Measurements from ENCODE around the gene TBX1. TPM values are rescaled to one million over a fixed set of nuclear protein-coding genes. Genes with fewer than 3 reads are reported as not detected.

Gene TBX1
- total RNA-seq, 1 experiment from 2014 or later, result 0.74 TPM

DNA sequence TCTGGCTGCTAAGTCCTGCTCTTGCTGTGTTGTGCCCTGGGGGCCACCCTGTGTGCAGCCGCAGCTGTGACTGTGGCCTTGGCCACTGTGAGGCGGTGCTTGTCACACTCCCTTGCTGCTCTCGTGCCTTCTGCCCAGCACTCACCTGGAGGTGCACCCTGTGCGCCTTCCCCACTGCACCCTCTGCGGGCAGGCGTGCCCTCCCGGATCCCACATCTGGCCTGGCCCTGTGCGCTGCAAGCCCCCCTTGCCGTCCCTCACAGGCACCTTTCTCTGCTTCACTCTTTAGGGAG is 27.2 kb downstream of the TBX1 start:
- intact Hi-C loops (cut with micrococcal nuclease; ENCODE audit: unreplicated experiment), result no loop called here

GRCh38 chr22:19788661-19789225 is 28.2 kb downstream of the TBX1 start:
- H3K4me2 ChIP-seq, result no peak overlapping the region
- no peaks in the 10 kb centered on the region for H3K36me3 ChIP-seq (ENCODE audit: low read depth)
- no TSS peak for BruUV-seq (replicated peaks)
- no peaks in the 10 kb centered on the region for H3F3A ChIP-seq (ENCODE audit: insufficient read depth, low read depth)
- CTCF ChIA-PET, result no interaction called here
- POLR2A ChIA-PET (ENCODE audit: unreplicated experiment), result no interaction called here
- no peaks in the 10 kb centered on the region for H3K9me3 ChIP-seq (ENCODE audit: insufficient read depth, low read depth)
- H3K9me2 ChIP-seq (ENCODE audit: insufficient read depth), result no peaks in the 10 kb centered on the region
- no peak overlapping the region for H3K27ac ChIP-seq
- H2AFZ ChIP-seq, result no peak overlapping the region
- H3K79me2 ChIP-seq (ENCODE audit: low read depth), result no peaks in the 10 kb centered on the region
- no peaks in the 10 kb centered on the region for H4K20me1 ChIP-seq (ENCODE audit: insufficient read depth)
- H3K4me1 ChIP-seq (replicated peaks; ENCODE audit: insufficient read depth), result no peaks in the 10 kb centered on the region
- H3K4me3 ChIP-seq, result no peak overlapping the region
- TF ChIP-seq CTCF (conservative IDR thresholded peaks at IDR 0.05), result no peak
- no peak for TF ChIP-seq EZH2 (IDR thresholded peaks at IDR 0.05; ENCODE audit: low read depth)
- H3K27me3 ChIP-seq (ENCODE audit: insufficient read depth, low read depth), result no peaks in the 10 kb centered on the region
- intact Hi-C loops (cut with micrococcal nuclease; ENCODE audit: unreplicated experiment), result no loop called here
- DNase-seq, result no peak

More for the DNA sequence above, 27.2 kb downstream of the TBX1 start:
- Histone ChIP-seq H3F3A (ENCODE audit: insufficient read depth, low read depth) (no peaks in the 10 kb centered on the region), H3K9me2 (ENCODE audit: insufficient read depth) (no peaks in the 10 kb centered on the region), H3K9me3 (ENCODE audit: insufficient read depth, low read depth) (no peaks in the 10 kb centered on the region), H3K4me3 (no peak overlapping the region), H4K20me1 (ENCODE audit: insufficient read depth) (no peaks in the 10 kb centered on the region), H3K4me2 (no peak overlapping the region), H3K79me2 (ENCODE audit: low read depth) (no peaks in the 10 kb centered on the region), H3K27ac (no peak overlapping the region), H3K36me3 (ENCODE audit: low read depth) (no peaks in the 10 kb centered on the region), H3K27me3 (ENCODE audit: insufficient read depth, low read depth) (no peaks in the 10 kb centered on the region), H2AFZ (no peak overlapping the region), H3K4me1 (replicated peaks; ENCODE audit: insufficient read depth) (no peaks in the 10 kb centered on the region)
- TF ChIP-seq CTCF (conservative IDR thresholded peaks at IDR 0.05), result no peak
- BruUV-seq (replicated peaks), result no TSS peak
- ChIA-PET POLR2A (ENCODE audit: unreplicated experiment) (no interaction called here), CTCF (no interaction called here)
- no peak for DNase-seq

DNA sequence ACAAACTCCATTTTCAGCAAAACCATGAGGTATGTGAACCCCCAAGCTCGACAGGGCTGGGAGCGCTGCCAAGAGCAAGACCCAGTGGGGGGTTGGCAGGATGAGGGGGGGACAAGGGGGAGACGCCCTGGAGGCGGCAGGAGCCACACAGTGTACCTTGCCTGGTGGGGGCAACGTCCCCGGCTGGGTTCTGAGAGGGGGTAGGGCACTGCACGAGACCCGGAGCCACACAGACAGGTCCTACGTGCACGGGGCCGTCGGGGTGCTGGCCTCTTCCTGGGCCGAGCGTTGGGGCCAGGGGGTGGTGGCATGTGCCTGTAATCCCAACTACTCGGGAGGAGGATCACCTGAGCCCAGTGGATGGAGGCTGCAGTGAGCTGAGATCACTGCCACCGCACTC is 28.8 kb downstream of the TBX1 start:
- H3F3A ChIP-seq (ENCODE audit: insufficient read depth, low read depth), result no peaks in the 10 kb centered on the region
- POLR2A ChIA-PET (ENCODE audit: unreplicated experiment), result interaction anchor here (0.6 kb wide), 1 partner anchor 9 kb away, joined by 7 read pairs; no protein-coding TSS in a partner anchor
- no peaks in the 10 kb centered on the region for H3K4me1 ChIP-seq (replicated peaks; ENCODE audit: insufficient read depth)
- H3K9me2 ChIP-seq (ENCODE audit: insufficient read depth), result no peaks in the 10 kb centered on the region
- no peaks in the 10 kb centered on the region for H4K20me1 ChIP-seq (ENCODE audit: insufficient read depth)
- CTCF ChIA-PET, result no interaction called here
- H3K36me3 ChIP-seq (ENCODE audit: low read depth), result no peaks in the 10 kb centered on the region
- intact Hi-C loops (cut with micrococcal nuclease; ENCODE audit: unreplicated experiment), result no loop called here
- no peak overlapping the region for H2AFZ ChIP-seq
- BruUV-seq (replicated peaks), result no TSS peak
- no peak overlapping the region for H3K27ac ChIP-seq
- no peak for DNase-seq
- H3K9me3 ChIP-seq (ENCODE audit: insufficient read depth, low read depth), result no peaks in the 10 kb centered on the region
- no peaks in the 10 kb centered on the region for H3K27me3 ChIP-seq (ENCODE audit: insufficient read depth, low read depth)
- no peaks in the 10 kb centered on the region for H3K79me2 ChIP-seq (ENCODE audit: low read depth)
- TF ChIP-seq EZH2 (IDR thresholded peaks at IDR 0.05; ENCODE audit: low read depth) (no peak), CTCF (conservative IDR thresholded peaks at IDR 0.05) (no peak)
- no peak overlapping the region for H3K4me3 ChIP-seq
- H3K4me2 ChIP-seq, result no peak overlapping the region
